Left ventricle myocardium inferior (tissue), 1 donor: ENCODE measurements around the gene PLA2G2F. TPM values are rescaled to one million over a fixed set of nuclear protein-coding genes. Genes with fewer than 3 reads are reported as not detected.

Source experiments
- DNase-seq: peaks from one replicate; pipeline ENCODE4 v3.0.0-alpha.2; 2020
- H3K27ac ChIP-seq: fragments of 200-600 bp; replicated peaks from 2 replicates; pipeline ENCODE4 v1.8.0; 2021
- H3K27me3 ChIP-seq: fragments of 200-600 bp; 2 replicates; pipeline ENCODE4 v1.8.0; 2021; ENCODE audit warnings: low read depth
- H3K36me3 ChIP-seq: fragments of 200-600 bp; 2 replicates; pipeline ENCODE4 v1.8.0; 2021
- H3K4me1 ChIP-seq: fragments of 200-600 bp; 2 replicates; pipeline ENCODE4 v1.8.0; 2021
- H3K4me3 ChIP-seq: fragments of 200-600 bp; 2 replicates; pipeline ENCODE4 v1.8.0; 2021; ENCODE audit warnings: mild to moderate bottlenecking, moderate library complexity
- H3K9me3 ChIP-seq: fragments of 200-600 bp; replicated peaks from 2 replicates; pipeline ENCODE4 v1.8.0; 2021
- intact Hi-C: fragments of 100-400 bp; cut with micrococcal nuclease; formaldehyde crosslinking; loops from one replicate; pipeline ENCODE4 v1.11.0; 2022
- total RNA-seq: library from RNA; stranded (reverse); fragmentation: NEBNext Ultra II Directional; extraction: Animal tissue kit (Norgen Biotek cat#: 25700); gene quantifications from one replicate; pipeline ENCODE4 v1.2.1, GENCODE V29; 2021
- TF ChIP-seq, protein P1 (sequence below): fragments of 200-600 bp; IDR thresholded peaks from 2 replicates; pipeline ENCODE4 v1.8.0; 2021; ENCODE audit warnings: antibody characterized with exemption, mild to moderate bottlenecking, borderline replicate concordance
- donor health status: DM: no; HTN: yes; CAD: no; lungs with severe emphysema.

PLA2G2F gene
- total RNA-seq, 1 donor from 2014 or later: not detected

DNA sequence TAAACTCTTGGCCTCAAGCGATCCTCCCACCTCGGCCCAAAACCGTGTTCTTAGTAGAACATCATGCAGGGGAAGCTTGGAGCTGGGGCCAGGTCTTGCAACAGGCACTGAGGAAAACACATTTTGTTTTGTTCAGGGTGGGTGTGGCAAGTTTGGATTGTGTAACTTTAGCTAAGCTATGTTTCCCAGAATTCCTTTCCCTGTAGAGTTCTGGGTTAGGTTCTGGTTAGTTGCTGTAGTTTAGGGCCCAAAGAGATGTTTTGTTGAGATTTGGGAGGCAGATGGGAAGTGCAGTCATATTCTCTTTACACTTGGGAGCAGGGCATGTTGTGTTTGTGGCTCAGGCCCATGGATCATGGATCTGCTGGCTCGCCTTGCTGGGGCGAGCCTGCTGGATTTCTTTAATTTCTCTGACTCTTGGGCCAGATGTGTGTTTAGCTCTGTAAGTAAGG is 45.2 kb upstream of the PLA2G2F start:
- intact Hi-C loops: loop anchor here (10.0 kb wide), 1 partner anchor 119 kb away; the partner anchor contains the start of gene PLA2G2A
- Histone ChIP-seq H3K4me1 (peaks cover 6% of the 10 kb centered on the region), H3K27ac (peak overlapping the region; percentile 81), H3K9me3 (peaks cover 13% of the 10 kb centered on the region), H3K4me3 (no peak overlapping the region), H3K27me3 (no peaks in the 10 kb centered on the region), H3K36me3 (peaks cover 28% of the 10 kb centered on the region)
- TF ChIP-seq, protein P1, sequence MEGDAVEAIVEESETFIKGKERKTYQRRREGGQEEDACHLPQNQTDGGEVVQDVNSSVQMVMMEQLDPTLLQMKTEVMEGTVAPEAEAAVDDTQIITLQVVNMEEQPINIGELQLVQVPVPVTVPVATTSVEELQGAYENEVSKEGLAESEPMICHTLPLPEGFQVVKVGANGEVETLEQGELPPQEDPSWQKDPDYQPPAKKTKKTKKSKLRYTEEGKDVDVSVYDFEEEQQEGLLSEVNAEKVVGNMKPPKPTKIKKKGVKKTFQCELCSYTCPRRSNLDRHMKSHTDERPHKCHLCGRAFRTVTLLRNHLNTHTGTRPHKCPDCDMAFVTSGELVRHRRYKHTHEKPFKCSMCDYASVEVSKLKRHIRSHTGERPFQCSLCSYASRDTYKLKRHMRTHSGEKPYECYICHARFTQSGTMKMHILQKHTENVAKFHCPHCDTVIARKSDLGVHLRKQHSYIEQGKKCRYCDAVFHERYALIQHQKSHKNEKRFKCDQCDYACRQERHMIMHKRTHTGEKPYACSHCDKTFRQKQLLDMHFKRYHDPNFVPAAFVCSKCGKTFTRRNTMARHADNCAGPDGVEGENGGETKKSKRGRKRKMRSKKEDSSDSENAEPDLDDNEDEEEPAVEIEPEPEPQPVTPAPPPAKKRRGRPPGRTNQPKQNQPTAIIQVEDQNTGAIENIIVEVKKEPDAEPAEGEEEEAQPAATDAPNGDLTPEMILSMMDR: no peak
- peak; percentile 79 for DNase-seq

DNA sequence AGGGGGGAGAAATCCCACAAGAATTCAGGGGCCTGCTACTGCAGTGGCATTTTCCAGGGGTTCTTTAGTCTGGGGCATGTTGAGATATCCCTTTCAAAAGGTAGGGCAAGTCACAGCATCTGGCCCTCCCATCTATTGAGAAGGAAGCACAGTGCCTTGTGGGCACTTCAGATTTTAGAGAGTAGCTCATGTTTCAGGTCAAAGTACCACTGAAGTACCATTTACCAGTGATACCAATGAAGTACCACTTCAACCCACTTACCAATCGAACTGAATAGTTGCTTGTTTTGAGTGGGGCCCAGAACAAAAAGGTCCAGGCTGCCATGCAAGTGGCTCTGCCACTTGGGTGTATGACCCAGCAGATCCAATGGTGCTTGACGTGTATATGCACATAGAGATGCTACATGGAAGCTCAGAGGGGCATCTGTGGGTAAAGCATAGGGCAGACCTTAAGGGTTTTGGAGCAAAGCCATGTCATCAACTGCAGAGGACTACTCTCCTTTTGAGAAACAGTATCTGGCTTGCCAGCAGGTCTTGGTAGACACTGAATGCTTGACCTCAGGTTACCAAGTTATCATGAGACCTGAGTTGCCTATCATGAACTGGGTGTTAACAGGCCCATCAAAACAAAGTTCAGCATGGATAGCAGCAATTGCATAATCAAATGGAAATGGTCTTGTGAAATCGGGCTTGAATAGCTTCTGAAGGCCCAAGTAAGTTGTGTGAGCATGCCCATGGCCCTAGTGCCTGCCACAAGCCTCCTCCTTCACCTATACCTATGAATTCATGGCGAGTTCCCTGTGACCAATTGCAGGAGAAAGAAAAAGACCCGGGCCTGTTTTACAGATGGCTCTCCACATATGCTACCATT is 43.3 kb upstream of the PLA2G2F start:
- DNase-seq: no peak
- peaks cover 6% of the 10 kb centered on the region for H3K4me1 ChIP-seq
- TF ChIP-seq, protein P1: no peak
- H3K27ac ChIP-seq: peak overlapping the region; percentile 81
- no peak overlapping the region for H3K4me3 ChIP-seq
- intact Hi-C loops: loop anchor here (10.0 kb wide), 1 partner anchor 121 kb away; the partner anchor contains the start of gene PLA2G2A
- H3K9me3 ChIP-seq: peaks cover 13% of the 10 kb centered on the region
- H3K36me3 ChIP-seq: peaks cover 9% of the 10 kb centered on the region
- H3K27me3 ChIP-seq: peaks cover 8% of the 10 kb centered on the region

DNA sequence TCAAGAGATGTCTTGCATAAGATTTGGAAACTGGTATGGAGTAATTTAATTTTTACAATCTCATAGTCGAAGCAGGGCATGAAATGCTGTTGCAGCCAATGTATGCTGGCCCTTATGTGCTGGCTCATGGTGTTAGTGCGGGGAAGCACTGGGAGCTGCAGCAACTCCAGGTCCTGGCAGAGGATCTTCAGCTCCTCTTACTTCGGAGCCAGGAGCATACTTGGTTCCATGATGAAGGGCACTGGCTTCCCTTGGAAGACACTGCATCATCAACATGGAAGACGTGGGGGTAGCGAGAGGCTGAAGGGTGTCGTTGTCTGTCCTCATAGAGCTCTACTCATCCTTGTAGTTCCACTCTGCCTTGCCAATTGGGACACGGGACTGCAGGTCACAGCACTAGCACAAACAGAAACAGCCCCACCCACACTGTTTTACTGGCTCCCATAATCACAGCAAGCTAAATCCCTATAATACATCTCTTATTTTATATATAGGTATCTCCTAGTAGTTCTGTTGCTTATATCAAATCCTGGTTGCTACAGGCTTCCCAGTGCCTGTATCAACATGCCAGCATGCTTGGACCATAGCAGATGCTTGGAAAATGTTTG is 42.2 kb upstream of the PLA2G2F start:
- H3K9me3 ChIP-seq: peaks cover 13% of the 10 kb centered on the region
- peaks cover 13% of the 10 kb centered on the region for H3K4me1 ChIP-seq
- TF ChIP-seq, protein P1: no peak
- no peaks in the 10 kb centered on the region for H3K36me3 ChIP-seq
- peak overlapping the region; percentile 81 for H3K27ac ChIP-seq
- DNase-seq: no peak
- H3K27me3 ChIP-seq: peaks cover 11% of the 10 kb centered on the region
- intact Hi-C loops: loop anchor here (10.0 kb wide), 1 partner anchor 122 kb away; the partner anchor contains the start of gene PLA2G2A
- no peak overlapping the region for H3K4me3 ChIP-seq

DNA sequence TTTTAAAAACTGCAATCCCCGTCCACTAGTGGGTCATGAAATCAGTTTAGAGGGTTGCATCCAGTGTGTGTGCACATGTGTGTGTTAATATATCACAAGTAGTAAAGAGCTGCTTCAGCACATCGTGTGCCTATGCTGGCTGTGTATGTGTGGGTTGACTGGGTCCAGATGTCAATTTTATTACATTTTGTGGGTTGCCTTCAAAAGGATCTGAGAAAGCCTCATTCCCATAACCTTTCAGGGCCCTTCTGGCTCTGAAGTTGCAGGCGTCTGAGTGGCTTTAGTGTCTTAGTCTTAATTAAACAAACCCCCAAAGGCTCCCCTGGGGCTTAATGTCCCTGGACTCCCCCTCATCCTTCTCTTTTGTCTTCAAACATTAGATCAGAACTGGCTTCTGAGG is 39.6 kb upstream of the PLA2G2F start:
- no peak overlapping the region for H3K27ac ChIP-seq
- intact Hi-C loops: loop anchor here (10.0 kb wide), 1 partner anchor 125 kb away; the partner anchor contains the start of gene PLA2G2A

DNA sequence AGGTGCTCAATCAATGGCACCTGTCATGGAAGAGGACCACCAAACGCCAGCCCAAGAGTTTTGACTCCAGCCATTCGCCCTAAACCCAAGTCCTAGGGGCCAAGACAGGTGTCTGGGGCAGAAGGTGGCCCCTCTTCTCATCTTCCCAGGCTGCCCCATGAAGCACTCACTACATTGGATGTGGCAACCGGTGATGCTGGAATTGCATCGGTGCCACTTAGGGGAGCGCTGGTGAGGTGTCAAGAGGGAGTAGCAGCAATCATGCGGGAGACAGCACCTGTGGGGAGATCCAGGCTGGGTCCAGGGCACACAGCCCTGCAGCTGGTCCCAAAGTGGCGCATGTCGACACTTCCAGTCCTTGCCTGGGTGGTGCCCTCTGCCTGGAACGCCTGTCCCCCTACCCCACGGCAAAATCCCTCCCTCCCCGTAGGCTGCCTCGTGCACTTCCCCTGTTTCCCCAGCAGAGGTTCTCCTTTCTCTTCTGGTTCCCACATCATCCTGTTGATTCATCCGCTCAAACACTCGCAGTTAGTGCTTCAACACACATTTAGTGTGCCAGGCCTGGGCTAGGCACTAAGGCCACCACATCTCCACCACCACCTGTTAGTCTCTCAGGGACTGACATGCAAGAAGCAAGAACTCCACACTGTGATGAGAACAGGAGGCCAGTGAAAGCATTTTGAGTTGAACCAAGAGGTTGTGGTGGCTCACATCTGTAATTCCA is 38.3 kb upstream of the PLA2G2F start:
- no peaks in the 10 kb centered on the region for H3K36me3 ChIP-seq
- H3K4me1 ChIP-seq: peaks cover 7% of the 10 kb centered on the region
- intact Hi-C loops: no loop called here
- no peak for DNase-seq
- H3K27me3 ChIP-seq: peaks cover 20% of the 10 kb centered on the region
- H3K4me3 ChIP-seq: no peak overlapping the region
- H3K9me3 ChIP-seq: peaks cover 13% of the 10 kb centered on the region
- no peak overlapping the region for H3K27ac ChIP-seq
- TF ChIP-seq, protein P1: peak; percentile 88

More for the DNA sequence above, 39.6 kb upstream of the PLA2G2F start:
- no peak for DNase-seq
- Histone ChIP-seq H3K36me3 (no peaks in the 10 kb centered on the region), H3K4me3 (no peak overlapping the region), H3K9me3 (peaks cover 13% of the 10 kb centered on the region), H3K27me3 (peaks cover 15% of the 10 kb centered on the region), H3K4me1 (peaks cover 7% of the 10 kb centered on the region)
- TF ChIP-seq, protein P1: no peak
